Activated CD4-positive, alpha-beta T cell treated with anti-CD3 and anti-CD28 coated beads, Interleukin-2, amount 10 ng/mL, durations not matched to agents 7 days and 5 days (primary cell): Measurements from ENCODE around the gene ILKAP. TPM values are rescaled to one million over a fixed set of nuclear protein-coding genes. Genes with fewer than 3 reads are reported as not detected.
"Not testable (repeated sequence)": the region's sequence is repeated elsewhere in the genome, so short reads cannot be mapped to it uniquely, and the experiment has no call there.

Source experiments
- CTCF ChIA-PET: fragments of 350-600 bp; sonication (Branson Sonifier 250); formaldehyde crosslinking; loops from one replicate; lab custom pipeline; 2021; ENCODE audit warnings: antibody characterized with exemption; lab: Charles Lee
- POLR2A ChIA-PET: fragments of 350-600 bp; sonication (Branson Sonifier 250); formaldehyde crosslinking; loops from one replicate; lab custom pipeline; 2021; ENCODE audit warnings: antibody characterized with exemption; lab: Charles Lee
- DNase-seq: peaks from one replicate; pipeline ENCODE4 v3.0.0-alpha.2; 2020
- H3K27ac Mint-ChIP-seq: one replicate; pipeline ENCODE4 v1.8.0; 2021; ENCODE audit warnings: mild to moderate bottlenecking, moderate library complexity, mixed read lengths
- H3K27me3 Mint-ChIP-seq: one replicate; pipeline ENCODE4 v1.8.0; 2021; ENCODE audit warnings: mixed read lengths
- H3K36me3 Mint-ChIP-seq: one replicate; pipeline ENCODE4 v1.8.0; 2021; ENCODE audit warnings: low read depth, mixed read lengths
- H3K4me1 Mint-ChIP-seq: one replicate; pipeline ENCODE4 v1.8.0; 2021; ENCODE audit warnings: mixed read lengths
- H3K4me3 Mint-ChIP-seq: one replicate; pipeline ENCODE4 v1.8.0; 2021; ENCODE audit warnings: mild to moderate bottlenecking, moderate library complexity, mixed read lengths
- H3K9me3 Mint-ChIP-seq: one replicate; pipeline ENCODE4 v1.8.0; 2021; ENCODE audit warnings: mixed read lengths
- total RNA-seq, 2 experiments: library from RNA; stranded (reverse); gene quantifications; one replicate each; pipeline ENCODE4 v1.2.3, GENCODE V29; 2021

The ILKAP gene
- total RNA-seq, 2 experiments from 2014 or later, result 59.1 to 63.2 TPM

- H3K27ac Mint-ChIP-seq, result no peak overlapping the region
- no peak for DNase-seq
- H3K36me3 Mint-ChIP-seq, result peaks cover 35% of the 10 kb centered on the region
- H3K4me1 Mint-ChIP-seq, result peaks cover 3% of the 10 kb centered on the region
- no peaks in the 10 kb centered on the region for H3K9me3 Mint-ChIP-seq
- ChIA-PET CTCF (no interaction called here), POLR2A (no interaction called here)
- H3K27me3 Mint-ChIP-seq, result no peaks in the 10 kb centered on the region
- no peak overlapping the region for H3K4me3 Mint-ChIP-seq
These were observed 29.8 kb downstream of the ILKAP start for GRCh38 chr2:238173692-238174091.

GRCh38 chr2:238172439-238172838 lies 31.1 kb downstream of the ILKAP start:
- Mint-ChIP-seq H3K36me3 (peaks cover 28% of the 10 kb centered on the region), H3K4me3 (no peak overlapping the region), H3K27me3 (no peaks in the 10 kb centered on the region), H3K27ac (no peak overlapping the region), H3K4me1 (peaks cover 3% of the 10 kb centered on the region), H3K9me3 (no peaks in the 10 kb centered on the region)
- ChIA-PET POLR2A (no interaction called here), CTCF (no interaction called here)
- DNase-seq, result no peak

- peak overlapping the region; percentile 25 for H3K27ac Mint-ChIP-seq
- no peak for DNase-seq
- ChIA-PET POLR2A (no interaction called here), CTCF (no interaction called here)
- no peak overlapping the region for H3K4me3 Mint-ChIP-seq
- peaks cover 22% of the 10 kb centered on the region for H3K36me3 Mint-ChIP-seq
- H3K27me3 Mint-ChIP-seq, result no peaks in the 10 kb centered on the region
- H3K4me1 Mint-ChIP-seq, result peaks cover 3% of the 10 kb centered on the region
- no peaks in the 10 kb centered on the region for H3K9me3 Mint-ChIP-seq
These were observed 31.8 kb downstream of the ILKAP start for GRCh38 chr2:238171575-238172187.

GRCh38 chr2:238171072-238171431 lies 32.4 kb downstream of the ILKAP start:
- H3K9me3 Mint-ChIP-seq, H3K27me3 Mint-ChIP-seq, DNase-seq, H3K4me1 Mint-ChIP-seq, POLR2A ChIA-PET, H3K4me3 Mint-ChIP-seq, CTCF ChIA-PET, H3K27ac Mint-ChIP-seq: not testable (repeated sequence)
- H3K36me3 Mint-ChIP-seq, result peaks cover 22% of the 10 kb centered on the region

GRCh38 chr2:238170386-238171071 lies 33.0 kb downstream of the ILKAP start:
- Mint-ChIP-seq H3K27ac (no peak overlapping the region), H3K4me1 (peaks cover 3% of the 10 kb centered on the region), H3K4me3 (no peak overlapping the region), H3K9me3 (no peaks in the 10 kb centered on the region), H3K27me3 (peaks cover under 1% of the 10 kb centered on the region), H3K36me3 (peaks cover 22% of the 10 kb centered on the region)
- POLR2A ChIA-PET, result no interaction called here
- CTCF ChIA-PET, result no interaction called here
- DNase-seq, result no peak

GRCh38 chr2:238169708-238170251 lies 33.7 kb downstream of the ILKAP start:
- Mint-ChIP-seq H3K4me1 (peaks cover 3% of the 10 kb centered on the region), H3K9me3 (no peaks in the 10 kb centered on the region), H3K27me3 (peaks cover 7% of the 10 kb centered on the region), H3K36me3 (peaks cover 22% of the 10 kb centered on the region), H3K27ac (no peak overlapping the region), H3K4me3 (no peak overlapping the region)
- DNase-seq, result no peak
- ChIA-PET POLR2A (interaction anchor here (0.6 kb wide), 1 partner anchor 23 kb away, joined by 4 read pairs; no protein-coding TSS in a partner anchor), CTCF (no interaction called here)

GRCh38 chr2:238169048-238169707 lies 34.3 kb downstream of the ILKAP start:
- Mint-ChIP-seq H3K4me1 (peaks cover 3% of the 10 kb centered on the region), H3K36me3 (peaks cover 19% of the 10 kb centered on the region), H3K27ac (no peak overlapping the region), H3K9me3 (no peaks in the 10 kb centered on the region), H3K4me3 (no peak overlapping the region), H3K27me3 (peaks cover 11% of the 10 kb centered on the region)
- no peak for DNase-seq
- ChIA-PET POLR2A (interaction anchor here (0.6 kb wide), 1 partner anchor 23 kb away, joined by 4 read pairs; no protein-coding TSS in a partner anchor), CTCF (no interaction called here)

- H3K4me1 Mint-ChIP-seq, result peaks cover 3% of the 10 kb centered on the region
- DNase-seq, result no peak
- ChIA-PET CTCF (no interaction called here), POLR2A (no interaction called here)
- no peak overlapping the region for H3K4me3 Mint-ChIP-seq
- peaks cover 11% of the 10 kb centered on the region for H3K27me3 Mint-ChIP-seq
- H3K36me3 Mint-ChIP-seq, result peaks cover 17% of the 10 kb centered on the region
- no peaks in the 10 kb centered on the region for H3K9me3 Mint-ChIP-seq
- no peak overlapping the region for H3K27ac Mint-ChIP-seq
These were observed 35.1 kb downstream of the ILKAP start for GRCh38 chr2:238168196-238169047.

- Mint-ChIP-seq H3K4me3 (no peak overlapping the region), H3K27ac (no peak overlapping the region), H3K27me3 (peaks cover 16% of the 10 kb centered on the region), H3K9me3 (no peaks in the 10 kb centered on the region), H3K4me1 (peaks cover 3% of the 10 kb centered on the region), H3K36me3 (peaks cover 12% of the 10 kb centered on the region)
- DNase-seq, result no peak
- ChIA-PET CTCF (interaction anchor here (0.9 kb wide), 1 partner anchor 93 kb away, joined by 3 read pairs; no protein-coding TSS in a partner anchor), POLR2A (no interaction called here)
These were observed 35.7 kb downstream of the ILKAP start for GRCh38 chr2:238167761-238168160.

GRCh38 chr2:238167344-238167715 lies 36.2 kb downstream of the ILKAP start:
- Mint-ChIP-seq H3K27ac (no peak overlapping the region), H3K9me3 (no peaks in the 10 kb centered on the region), H3K27me3 (peaks cover 17% of the 10 kb centered on the region), H3K4me3 (no peak overlapping the region), H3K4me1 (peaks cover 3% of the 10 kb centered on the region), H3K36me3 (peaks cover 11% of the 10 kb centered on the region)
- POLR2A ChIA-PET, result no interaction called here
- no peak for DNase-seq
- CTCF ChIA-PET, result interaction anchor here (0.9 kb wide), 1 partner anchor 94 kb away, joined by 3 read pairs; no protein-coding TSS in a partner anchor

GRCh38 chr2:238166391-238167343 lies 36.8 kb downstream of the ILKAP start:
- Mint-ChIP-seq H3K36me3 (peaks cover 11% of the 10 kb centered on the region), H3K9me3 (no peaks in the 10 kb centered on the region), H3K4me3 (no peak overlapping the region), H3K27ac (no peak overlapping the region), H3K27me3 (peaks cover 20% of the 10 kb centered on the region), H3K4me1 (peaks cover 3% of the 10 kb centered on the region)
- POLR2A ChIA-PET, result no interaction called here
- no peak for DNase-seq
- CTCF ChIA-PET, result interaction anchor here (0.9 kb wide), 1 partner anchor 94 kb away, joined by 3 read pairs; no protein-coding TSS in a partner anchor
